ENCODE data around the gene ADIPOR2. TPM values are rescaled to one million over a fixed set of nuclear protein-coding genes. Genes with fewer than 3 reads are reported as not detected.

The ADIPOR2 gene
- total and polyA plus RNA-seq, 12 donors: 18.5 to 47.7 (median 41.6) TPM

DNA sequence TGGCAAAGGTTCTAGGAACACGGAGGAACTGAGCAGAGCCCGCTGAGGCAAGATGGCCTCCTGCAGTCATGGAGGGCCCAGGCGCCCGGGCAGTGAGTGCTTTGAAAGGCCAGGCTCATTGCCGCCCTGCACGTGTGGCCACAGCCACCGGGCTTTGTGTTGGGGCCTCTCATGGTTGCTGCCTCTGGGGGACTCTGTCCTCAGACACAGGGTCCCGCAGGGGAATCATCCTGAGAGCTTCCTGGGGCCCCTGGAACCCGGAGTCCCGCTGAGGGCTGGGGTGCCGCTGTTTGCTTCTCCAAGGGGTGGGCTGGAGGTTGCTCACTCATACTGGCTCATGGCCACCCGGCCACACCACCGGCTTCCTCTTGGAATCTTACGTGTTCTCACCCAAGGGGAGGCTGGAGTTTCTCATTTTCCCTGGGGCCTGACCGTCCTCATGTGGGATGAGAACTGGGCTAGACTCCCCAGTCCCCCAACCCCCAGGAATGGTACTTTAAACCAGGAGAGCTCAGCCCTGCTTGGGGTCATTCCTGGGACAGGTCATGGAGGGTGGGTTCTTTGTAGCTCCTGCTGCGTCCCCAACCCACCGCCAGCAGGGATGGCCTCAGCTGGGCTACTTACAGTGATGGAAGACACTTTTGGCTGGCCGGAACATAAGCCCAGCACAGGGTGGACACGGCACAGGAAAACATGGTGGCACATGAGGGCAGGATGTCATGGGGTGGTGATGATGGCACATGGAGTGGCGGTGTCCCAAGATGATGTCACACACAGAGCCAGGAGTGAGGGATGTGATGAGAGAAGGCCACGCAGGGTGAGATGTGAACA lies 108.4 kb downstream of the ADIPOR2 start:
- WGBS, 2 donors: 87 to 88% methylated on average over 21 of the region's 21 CpGs
- Histone ChIP-seq H3K27ac (no peak overlapping the region), H3K4me3 (no peak overlapping the region), H3K9me3 (no peaks in the 10 kb centered on the region), H3K36me3 (no peaks in the 10 kb centered on the region), H3K27me3 (no peaks in the 10 kb centered on the region), H3K4me1 (peaks cover 3 to 34% (median 24%) of the 10 kb centered on the region in 9 donors)
- intact Hi-C loops (cut with DNase I): loop anchor here in 9 of 10 donors (5.0 to 10.0 kb wide), 6 partner anchors 233 to 786 kb away; no protein-coding TSS in a partner anchor
- DNase-seq (no peak), ATAC-seq (no peak)
- TF ChIP-seq, protein P1, sequence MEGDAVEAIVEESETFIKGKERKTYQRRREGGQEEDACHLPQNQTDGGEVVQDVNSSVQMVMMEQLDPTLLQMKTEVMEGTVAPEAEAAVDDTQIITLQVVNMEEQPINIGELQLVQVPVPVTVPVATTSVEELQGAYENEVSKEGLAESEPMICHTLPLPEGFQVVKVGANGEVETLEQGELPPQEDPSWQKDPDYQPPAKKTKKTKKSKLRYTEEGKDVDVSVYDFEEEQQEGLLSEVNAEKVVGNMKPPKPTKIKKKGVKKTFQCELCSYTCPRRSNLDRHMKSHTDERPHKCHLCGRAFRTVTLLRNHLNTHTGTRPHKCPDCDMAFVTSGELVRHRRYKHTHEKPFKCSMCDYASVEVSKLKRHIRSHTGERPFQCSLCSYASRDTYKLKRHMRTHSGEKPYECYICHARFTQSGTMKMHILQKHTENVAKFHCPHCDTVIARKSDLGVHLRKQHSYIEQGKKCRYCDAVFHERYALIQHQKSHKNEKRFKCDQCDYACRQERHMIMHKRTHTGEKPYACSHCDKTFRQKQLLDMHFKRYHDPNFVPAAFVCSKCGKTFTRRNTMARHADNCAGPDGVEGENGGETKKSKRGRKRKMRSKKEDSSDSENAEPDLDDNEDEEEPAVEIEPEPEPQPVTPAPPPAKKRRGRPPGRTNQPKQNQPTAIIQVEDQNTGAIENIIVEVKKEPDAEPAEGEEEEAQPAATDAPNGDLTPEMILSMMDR (IDR thresholded peaks at IDR 0.05): no peak

DNA sequence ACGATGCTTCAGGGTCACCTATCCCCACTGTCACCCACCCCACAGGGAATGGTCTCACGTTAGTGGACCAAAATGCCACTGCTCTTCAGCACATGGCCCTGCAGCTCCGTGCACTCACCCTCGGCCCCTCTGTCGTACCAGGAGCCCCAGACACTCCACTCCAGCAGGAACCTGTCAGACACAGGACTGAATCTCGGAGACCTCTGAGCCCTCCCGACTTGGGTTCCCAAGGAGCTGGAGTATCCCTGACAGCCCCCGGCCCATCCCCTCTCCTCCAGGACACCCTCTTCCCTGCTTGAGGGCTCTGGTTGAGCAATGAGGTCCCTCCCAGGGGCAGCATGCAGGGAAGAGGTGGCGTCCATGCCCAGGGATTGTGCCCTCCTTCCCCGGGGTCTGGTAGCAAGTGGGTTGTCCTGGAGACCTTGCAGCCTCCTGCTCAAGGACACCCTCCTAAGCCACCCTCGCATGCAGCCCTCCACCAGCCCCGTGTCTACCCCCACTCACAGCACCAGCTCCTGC lies 109.1 kb downstream of the ADIPOR2 start:
- WGBS, 2 donors: 86 to 89% methylated on average over 12 of the region's 12 CpGs
- intact Hi-C loops (cut with DNase I): loop anchor here (5.0 to 10.0 kb wide), 8 partner anchors 225 to 985 kb away; no protein-coding TSS in a partner anchor

DNA sequence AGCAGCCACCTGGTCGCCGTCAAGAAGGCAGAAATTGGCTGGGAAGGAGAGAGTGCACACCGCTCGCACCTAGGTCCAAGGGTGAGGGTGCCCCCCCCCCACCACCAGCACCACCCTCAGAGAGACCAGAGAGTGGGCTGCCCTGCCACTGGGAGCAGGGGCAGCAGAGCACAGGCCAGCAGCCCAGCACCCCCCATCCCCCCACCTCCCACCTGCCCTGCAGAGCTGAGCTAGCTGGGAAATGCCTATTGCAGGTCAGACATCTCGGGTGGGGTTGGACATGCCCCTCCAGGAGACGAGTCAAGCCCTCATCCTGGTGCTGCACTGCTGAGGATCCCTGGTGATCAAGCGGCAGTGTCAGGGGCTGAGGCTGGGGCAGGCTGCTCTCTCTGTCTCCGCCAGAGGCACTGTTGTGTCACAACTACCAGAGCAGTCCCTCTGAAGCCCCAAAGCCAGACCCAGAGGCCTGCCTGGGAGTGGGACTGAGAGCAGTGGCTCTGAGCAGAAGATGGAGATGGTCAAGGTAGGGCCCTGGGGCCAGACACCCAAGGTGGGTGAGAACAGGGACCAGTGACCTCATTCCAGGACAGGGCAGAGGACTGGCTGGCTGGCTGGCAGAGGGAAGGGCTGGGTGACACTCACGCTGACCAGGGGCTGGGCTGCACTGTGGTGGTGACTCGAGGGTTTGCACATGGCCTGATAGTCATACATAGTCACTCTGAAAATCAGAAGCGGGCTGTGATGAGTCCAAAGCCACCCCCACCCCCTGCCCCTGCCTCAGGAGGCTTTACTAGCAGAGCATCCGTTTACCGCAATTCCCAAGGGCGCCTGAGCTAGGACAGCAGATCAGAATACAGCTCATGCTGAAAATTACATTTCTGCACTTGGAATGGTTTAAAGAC lies 109.8 kb downstream of the ADIPOR2 start:
- DNase-seq (no peak), ATAC-seq (no peak)
- H3K27me3 ChIP-seq: no peaks in the 10 kb centered on the region
- H3K36me3 ChIP-seq: no peaks in the 10 kb centered on the region
- intact Hi-C loops (cut with DNase I): loop anchor here in 5 of 10 donors (5.0 to 10.0 kb wide), 5 partner anchors 224 to 984 kb away; no protein-coding TSS in a partner anchor
- WGBS, 2 donors: 74 to 78% methylated on average over 14 of the region's 14 CpGs
- no peaks in the 10 kb centered on the region for H3K9me3 ChIP-seq
- TF ChIP-seq, protein P1 (IDR thresholded peaks at IDR 0.05): peak in 6 of 9 donors; percentile 17 to 72 (median 46)
- peaks cover 5 to 33% (median 18%) of the 10 kb centered on the region in 9 donors for H3K4me1 ChIP-seq
- H3K4me3 ChIP-seq: no peak overlapping the region
- H3K27ac ChIP-seq: no peak overlapping the region

More for the DNA sequence above, 109.1 kb downstream of the ADIPOR2 start:
- no peak overlapping the region for H3K27ac ChIP-seq
- no peak overlapping the region for H3K4me3 ChIP-seq
- TF ChIP-seq, protein P1 (IDR thresholded peaks at IDR 0.05): no peak
- H3K36me3 ChIP-seq: no peaks in the 10 kb centered on the region
- DNase-seq: no peak
- no peaks in the 10 kb centered on the region for H3K27me3 ChIP-seq
- no peak for ATAC-seq
- no peaks in the 10 kb centered on the region for H3K9me3 ChIP-seq
- H3K4me1 ChIP-seq: peaks cover 4 to 33% (median 21%) of the 10 kb centered on the region in 9 donors
